Measurements from ENCODE around the gene ATP8B4. TPM values are rescaled to one million over a fixed set of nuclear protein-coding genes. Genes with fewer than 3 reads are reported as not detected.
"Not testable (repeated sequence)": the region's sequence is repeated elsewhere in the genome, so short reads cannot be mapped to it uniquely, and the experiment has no call there.

ATP8B4 gene
- polyA plus RNA-seq, 4 donors = 2.5 to 3.9 (median 3.5) TPM

DNA sequence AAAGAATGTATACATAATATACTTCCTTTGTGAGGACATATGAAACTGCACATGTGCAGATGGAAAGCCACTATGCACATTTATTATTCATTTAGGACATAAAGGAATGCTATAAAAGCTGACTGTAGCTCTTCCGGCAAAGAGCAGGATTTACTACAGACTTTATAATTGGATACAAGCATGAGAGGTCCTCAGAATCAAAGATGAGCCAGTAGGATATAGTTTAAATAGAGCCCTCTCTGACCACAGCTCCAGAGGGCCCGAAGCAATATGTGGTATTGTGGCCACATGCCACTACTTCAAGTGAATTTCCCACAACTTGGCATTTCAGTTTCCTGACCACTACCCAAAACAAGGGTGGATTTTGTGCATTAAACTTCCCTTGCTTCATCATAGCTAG is 140.9 kb downstream of the ATP8B4 start:
- DNase-seq (ENCODE audit: low read depth in 4 of 4, low spot score in 3 of 4) = no peak

DNA sequence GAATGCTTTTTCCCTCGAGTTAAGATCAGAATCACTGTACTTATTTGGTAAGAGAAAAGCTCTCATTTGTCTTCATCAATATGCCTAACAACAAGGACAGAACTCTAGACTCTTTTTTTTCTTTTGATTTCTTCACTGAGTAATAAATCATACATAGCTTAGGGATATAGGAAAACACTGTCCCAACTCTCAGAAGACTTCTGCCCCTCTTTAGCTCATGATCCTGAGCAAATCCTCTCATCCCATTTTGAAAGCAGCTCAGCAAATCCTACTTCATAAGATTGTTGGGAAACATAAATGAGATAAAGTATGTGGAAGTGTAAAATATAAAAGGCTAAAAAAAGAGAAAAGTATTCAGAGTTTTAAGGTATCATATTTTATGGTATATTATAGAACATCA is 141.7 kb downstream of the ATP8B4 start:
- DNase-seq (ENCODE audit: low read depth in 4 of 4, low spot score in 3 of 4) = no peak

DNA sequence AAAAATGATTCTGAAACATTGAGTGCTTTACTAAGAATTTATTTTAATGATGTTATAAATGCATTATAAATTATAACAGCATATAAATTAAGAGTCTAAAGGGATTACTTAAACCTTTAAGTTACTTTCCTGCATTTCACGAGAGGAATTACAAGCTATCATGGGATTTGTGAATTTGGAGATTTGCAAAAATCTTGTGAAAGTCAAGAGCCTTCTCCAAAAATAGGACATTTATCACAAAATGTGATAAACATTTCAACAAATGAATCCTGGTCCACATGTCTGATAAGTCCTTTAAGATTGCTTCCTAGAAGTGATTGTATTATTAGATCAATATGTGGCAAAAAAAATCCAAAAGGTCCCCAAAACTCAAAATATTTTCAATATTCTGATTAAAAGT is 154.5 kb downstream of the ATP8B4 start:
- DNase-seq (ENCODE audit: low read depth in 4 of 4, low spot score in 3 of 4) = no peak

DNA sequence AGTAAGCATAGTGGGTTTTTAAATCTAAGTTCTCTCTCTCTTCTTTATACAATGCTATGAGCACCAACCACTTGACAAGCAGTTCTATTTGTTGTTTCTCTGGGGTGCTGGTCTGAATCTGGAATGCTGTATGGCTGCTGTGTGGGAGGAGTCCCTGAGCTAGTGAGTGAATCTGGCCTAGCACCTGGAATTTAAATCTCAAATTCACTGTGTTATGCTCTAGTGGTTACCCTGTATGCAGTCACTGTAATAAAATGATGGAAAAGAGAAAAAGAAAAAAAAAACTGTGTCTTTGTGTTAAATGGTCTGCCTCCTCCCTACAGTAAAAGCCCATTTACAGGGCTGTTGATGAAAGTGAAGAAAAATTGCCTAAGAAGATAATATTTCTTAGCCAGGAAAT is 155.0 kb downstream of the ATP8B4 start:
- peak; percentile 7 to 30 (median 12) for DNase-seq (ENCODE audit: low read depth in 4 of 4, low spot score in 3 of 4)

DNA sequence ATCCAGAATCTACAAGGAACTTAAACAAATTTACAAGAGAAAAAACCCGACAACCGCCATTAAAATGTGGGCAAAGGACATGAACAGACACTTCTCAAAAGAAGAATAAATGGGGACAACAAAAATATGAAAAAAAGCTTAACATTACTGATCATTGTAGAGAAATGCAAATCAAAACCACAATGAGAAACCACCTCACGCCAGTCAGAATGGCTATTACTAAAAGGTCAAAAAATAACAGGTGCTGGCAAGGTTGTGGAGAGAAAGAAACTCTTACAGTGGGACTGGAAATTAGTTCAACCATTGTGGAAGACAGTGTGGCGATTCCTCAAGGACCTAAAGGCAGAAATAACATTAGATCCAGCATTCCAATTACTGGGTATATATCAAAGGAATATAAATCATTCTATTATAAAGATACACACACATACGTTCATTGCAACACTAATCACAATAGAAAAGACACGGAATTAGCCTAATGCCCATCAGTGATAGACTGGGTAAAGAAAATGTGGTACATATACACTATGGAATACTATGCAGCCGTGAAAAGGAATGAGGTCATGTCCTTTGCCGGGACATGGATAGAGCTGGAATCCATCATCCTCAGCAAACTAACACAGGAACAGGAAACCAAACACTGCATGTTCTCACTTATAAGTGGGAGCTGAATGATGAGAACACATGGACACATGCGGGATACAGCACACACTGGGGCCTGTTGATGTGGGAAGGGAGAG is 155.8 kb downstream of the ATP8B4 start:
- DNase-seq (ENCODE audit: low read depth in 4 of 4, low spot score in 3 of 4) = not testable (repeated sequence)

DNA sequence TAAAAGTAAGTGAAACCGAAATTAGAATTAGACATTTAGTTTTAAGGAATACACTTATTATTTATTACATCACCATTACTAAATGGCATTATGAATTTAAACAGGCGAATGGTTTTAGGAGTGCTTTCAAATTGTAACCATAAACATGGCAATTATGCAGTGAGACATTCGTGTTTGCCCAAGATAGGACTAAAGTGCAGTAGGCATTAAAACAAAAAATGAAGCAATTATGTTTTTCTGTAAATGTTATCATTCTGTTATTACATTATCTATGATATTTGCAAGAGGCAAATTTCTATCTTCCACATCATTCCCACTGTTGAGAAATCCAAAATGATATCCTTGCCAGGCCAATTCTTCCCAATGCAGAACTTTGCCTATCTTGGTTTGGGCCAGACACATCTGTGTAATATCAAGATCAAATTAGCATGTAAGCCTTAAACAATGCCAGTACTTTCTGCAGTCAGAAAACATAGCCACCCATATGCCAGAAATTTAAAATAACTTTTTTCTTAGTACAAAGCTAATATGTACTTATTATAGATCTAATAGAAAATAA is 156.9 kb downstream of the ATP8B4 start:
- no peak for DNase-seq (ENCODE audit: low read depth in 4 of 4, low spot score in 3 of 4)

DNA sequence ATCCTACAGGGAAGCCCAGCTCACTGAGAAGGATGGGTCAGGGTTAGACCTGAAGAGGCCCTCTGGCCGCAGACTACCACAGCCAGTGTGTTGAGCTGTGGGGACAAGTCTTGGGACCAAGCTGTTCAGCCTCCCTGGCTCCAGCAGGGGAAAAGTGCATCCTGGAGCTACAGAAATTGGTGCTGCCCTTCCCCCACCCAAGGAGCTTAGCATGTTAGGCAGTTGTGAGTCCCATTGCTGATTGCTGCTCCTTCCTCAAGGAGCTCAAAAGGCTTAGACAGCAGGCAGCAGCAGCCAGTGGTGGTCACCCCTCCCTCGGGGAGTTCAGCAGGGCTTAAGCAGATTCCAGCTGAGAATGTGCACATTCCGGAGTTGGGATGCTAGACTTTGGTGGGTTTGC is 165.6 kb downstream of the ATP8B4 start:
- no peak for DNase-seq (ENCODE audit: low read depth in 4 of 4, low spot score in 3 of 4)

DNA sequence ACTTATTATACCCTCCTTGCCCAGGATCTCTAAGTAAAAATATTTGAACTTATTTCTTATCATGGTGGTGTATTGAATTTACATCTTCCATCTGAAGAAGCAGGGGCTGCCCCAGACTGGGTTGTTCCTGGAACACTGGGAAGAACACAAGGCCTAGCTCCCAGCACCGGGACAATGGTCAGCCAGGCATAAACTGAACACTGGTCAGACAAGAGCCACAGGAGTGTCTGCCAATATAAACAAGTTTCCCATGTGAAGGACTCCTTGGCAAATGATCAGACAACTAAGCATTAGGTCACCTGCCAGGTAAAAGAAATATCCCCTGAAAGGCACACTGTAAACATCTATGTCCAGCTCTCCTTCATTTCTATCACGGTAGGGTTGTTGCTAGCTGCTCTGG is 172.4 kb downstream of the ATP8B4 start:
- DNase-seq (ENCODE audit: low read depth in 4 of 4, low spot score in 3 of 4) = no peak

DNA sequence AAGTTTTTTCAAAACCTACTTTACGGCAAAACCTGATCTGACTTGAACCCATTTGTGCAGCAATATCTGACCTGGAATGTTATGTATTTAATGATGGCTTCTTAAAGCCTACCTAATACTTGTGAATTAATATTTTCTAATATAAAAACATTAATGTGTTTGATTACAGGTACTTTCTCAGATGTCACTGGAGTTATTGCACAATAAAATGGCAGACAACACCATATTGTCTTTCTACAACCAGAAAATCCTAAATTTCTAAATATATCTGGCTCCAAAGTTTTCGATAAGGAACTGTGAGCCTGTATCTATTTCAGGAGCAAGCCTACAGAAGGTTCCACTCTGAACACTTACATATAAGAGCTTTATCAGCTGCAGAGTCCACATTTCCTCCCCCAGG is 184.5 kb downstream of the ATP8B4 start:
- DNase-seq (ENCODE audit: low read depth in 4 of 4, low spot score in 3 of 4) = no peak

DNA sequence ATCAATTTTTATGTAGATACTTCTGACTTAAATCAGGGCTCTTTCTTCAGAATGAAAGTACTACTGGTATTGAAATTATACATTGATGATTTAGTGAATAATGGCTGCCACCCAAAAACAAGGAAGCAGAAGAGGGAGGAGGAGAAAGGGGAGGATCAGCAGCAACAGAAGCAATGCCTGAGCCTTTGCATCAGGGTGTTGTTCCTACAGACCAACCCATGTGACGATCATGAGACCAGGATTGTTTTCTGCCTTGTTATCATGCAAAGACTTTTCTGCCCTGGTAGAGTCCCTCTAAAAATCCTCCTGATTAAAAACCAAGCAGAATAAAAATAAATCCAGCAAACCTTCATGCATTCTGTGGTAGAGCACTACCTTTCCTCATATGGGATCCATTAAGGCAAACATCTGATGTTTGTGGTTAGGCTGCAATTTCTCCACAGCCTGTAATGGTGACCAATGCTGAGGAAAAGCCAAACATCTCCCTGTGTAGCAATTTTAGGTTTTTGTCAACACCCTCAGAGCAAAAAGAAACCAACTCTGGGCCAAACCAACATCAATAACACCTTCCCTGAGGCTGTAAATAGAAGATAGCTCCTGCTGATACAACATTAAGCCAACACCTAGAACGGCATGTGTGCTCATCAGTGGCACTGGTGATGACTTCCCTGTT is 191.7 kb downstream of the ATP8B4 start:
- no peak for DNase-seq (ENCODE audit: low read depth in 4 of 4, low spot score in 3 of 4)

DNA sequence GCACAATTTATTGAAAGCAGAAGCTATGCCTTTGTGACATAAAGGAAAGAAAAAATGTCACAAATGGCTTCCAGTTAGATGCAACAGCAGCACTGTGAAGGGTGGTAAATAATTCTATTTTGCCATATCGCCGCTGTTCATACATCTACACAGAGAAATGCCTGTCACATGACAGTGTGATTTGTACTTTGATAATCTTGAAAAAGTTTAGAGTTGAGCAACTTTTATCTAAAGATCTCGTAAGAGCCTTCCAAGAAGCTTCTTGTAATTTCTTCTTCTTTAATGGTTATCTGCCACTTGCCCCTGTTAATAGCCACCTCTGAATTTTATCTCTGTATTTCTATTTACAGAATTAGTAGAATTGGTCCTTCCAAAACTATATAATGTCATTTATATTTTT is 192.3 kb downstream of the ATP8B4 start:
- DNase-seq (ENCODE audit: low read depth in 4 of 4, low spot score in 3 of 4) = no peak

DNA sequence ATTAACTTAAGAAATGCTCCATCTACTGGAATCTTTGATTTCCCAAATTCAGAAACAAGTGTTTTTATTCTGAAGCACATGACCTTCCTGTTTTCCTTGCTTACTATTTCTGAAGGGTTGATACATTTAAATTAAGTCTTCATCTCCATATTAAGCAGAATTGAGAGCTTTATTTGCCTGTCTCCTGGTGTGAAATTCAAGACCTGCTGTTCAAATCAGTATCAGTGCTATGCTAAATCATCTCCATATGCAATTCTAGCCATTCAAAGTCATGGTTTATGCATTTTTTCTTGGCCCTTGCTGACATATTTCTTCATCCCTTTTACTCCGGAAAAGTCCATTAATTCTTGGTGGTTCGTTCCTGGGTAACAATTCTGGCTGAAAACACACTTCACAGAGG is 195.4 kb downstream of the ATP8B4 start:
- DNase-seq (ENCODE audit: low read depth in 4 of 4, low spot score in 3 of 4) = no peak

DNA sequence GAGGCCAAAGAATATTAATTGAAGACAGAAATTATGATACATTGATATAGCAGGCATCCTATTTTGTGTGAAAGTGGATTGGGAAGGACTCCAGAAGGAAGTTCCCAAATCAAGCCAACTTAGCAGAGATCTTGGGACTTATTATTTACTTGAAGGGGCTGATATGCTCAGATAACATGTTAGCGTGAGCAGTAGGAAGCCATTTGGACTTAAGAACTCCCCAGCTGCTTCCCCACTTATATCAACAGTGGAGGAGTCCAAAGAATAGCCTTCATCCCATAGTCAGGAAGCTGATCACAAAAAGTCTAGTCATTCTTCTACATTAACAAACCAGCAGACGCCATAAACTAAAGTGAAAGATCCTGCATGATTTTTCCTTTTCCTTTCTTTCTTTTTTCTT is 200.0 kb downstream of the ATP8B4 start:
- DNase-seq (ENCODE audit: low read depth in 4 of 4, low spot score in 3 of 4) = no peak

DNA sequence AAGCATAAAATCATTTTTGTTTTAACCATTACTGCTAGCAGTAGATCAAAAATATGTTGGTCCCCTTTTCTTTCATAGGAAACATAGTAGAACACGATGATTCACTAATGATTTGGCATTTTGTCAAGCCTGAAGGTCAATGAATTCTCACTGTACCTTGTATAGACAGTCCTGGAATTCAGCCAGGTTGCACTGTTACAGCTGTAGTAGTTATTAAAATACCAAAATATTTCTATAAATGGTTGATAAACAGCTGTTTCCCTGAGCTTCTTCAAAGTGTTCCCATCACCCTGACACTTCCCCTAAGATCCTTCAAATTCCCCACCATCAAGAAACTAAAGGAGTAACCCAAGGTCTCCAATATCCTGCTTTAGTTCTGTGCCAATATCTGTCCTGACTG is 200.9 kb downstream of the ATP8B4 start:
- no peak for DNase-seq (ENCODE audit: low read depth in 4 of 4, low spot score in 3 of 4)

DNA sequence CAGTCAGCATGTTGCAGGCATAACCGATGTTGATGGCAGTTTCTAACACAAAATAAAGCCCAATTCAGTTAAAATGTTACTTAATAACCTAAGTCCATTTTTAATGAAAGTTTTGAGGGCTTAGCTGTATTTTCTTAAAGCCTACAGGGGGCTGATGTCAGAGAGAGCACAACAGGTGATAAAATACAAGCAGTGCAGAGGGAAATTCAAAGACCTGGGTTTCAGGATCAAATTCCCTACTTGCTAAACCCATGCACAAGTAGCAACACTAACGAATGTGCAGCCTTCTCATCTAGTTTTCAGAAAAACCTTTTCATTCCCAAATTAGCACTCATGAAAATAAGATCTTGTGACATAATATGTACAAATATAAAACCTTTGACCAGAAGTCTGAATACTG is 202.0 kb downstream of the ATP8B4 start:
- DNase-seq (ENCODE audit: low read depth in 4 of 4, low spot score in 3 of 4) = no peak

DNA sequence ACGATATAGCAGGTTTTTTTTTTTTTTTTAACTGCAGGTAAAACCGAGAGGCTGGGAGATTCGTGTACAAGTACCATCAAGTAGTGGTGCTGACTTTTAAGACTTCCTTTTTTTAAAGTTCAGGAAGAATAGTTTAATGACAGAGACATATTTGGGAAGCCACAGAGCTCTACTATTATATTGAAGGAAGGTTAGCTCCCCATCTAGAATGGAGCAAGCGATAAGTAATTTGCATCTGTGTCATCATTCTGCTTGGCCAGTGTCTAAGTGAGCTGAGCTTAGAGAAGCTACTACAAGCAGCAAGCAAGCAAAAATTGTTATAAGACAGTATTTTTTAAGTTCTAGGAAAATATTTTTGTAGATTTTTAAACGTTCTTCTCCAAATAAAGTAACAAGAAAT is 203.2 kb downstream of the ATP8B4 start:
- DNase-seq (ENCODE audit: low read depth in 4 of 4, low spot score in 3 of 4) = no peak

DNA sequence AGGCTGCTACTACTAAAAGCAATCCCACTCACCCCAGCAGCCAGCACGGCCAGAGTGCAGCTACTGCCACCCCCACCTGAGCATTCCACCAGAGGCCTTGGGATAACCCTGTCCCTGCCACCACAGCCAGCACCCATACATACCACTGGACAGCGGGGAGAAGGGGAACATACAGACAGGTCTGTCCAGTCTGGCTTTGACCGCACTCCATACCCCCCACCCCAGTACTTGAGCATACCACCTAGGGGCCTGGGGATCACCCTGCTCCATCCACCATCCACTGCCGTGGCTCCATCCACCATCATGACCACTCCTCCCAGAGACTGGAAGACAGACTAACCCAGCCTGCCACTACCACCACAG is 210.1 kb downstream of the ATP8B4 start:
- no peak for DNase-seq (ENCODE audit: low read depth in 4 of 4, low spot score in 3 of 4)

DNA sequence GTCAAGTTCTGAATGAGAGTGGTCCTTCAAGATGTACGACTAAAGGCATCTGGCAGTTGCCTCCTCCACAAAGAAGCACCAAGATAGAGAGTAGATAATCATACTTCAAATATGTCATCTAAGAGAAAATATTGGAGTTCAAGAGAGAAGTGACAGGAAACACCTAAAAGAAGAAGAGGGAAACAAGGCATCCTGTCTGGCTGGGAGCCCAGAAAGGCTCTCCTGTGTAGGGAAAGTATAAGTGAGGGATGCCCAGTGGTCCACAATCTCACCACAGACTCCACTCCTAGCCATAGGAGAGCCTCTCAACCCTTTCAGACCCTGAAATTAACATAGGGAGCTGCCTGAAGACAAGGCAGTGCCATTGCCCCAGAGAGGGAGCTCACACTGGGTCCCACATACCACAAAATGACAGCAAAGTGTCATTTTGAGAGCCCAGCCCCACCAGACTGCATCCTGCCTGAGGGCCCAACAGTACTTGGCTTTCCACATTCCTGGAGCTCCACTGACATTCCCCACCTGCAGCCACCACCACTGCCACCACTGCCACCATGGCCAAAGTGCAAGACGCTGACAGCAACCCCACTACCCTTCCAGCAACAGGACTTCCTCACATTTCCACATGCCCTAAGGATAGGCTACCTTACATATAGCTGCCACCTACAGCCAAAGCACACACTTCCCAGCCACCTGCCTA is 210.6 kb downstream of the ATP8B4 start:
- no peak for DNase-seq (ENCODE audit: low read depth in 4 of 4, low spot score in 3 of 4)

DNA sequence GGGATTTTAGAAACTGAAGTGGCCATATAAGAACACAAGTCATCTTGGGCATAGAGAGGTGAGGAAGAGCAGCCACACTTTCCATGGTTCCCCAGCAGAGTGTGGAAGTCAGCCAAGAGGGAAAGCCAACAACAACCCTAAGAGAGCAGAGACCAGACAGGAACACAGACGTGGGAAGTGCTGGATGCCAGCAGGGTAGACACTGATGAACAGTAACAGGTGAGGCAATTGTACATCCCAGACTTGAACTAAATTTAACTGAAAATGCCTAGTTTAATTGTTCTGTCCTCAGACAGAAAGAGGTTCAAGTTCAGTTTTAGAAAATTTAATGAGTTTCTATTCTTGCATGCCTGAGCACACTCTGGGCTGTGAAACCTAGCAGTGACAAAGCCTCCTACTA is 212.1 kb downstream of the ATP8B4 start:
- DNase-seq (ENCODE audit: low read depth in 4 of 4, low spot score in 3 of 4) = no peak

DNA sequence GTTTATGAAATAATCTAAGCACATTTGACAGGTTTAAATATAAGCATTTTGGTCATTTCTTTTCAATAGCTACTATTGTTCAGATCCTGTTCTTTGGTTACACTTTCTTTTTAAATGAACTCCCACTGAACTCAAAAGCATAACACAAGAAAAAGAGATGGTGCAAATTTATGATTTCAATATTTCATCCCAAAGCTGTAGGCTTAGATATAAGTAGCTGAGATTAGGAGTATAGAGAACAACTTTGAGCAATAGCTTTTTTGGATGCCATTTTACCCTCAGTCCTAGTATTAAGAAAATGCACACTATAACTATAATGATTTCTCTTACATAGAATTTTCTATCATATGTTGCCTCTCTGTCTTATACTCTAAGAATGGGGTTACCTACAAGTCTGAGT is 213.8 kb downstream of the ATP8B4 start:
- no peak for DNase-seq (ENCODE audit: low read depth in 4 of 4, low spot score in 3 of 4)

DNA sequence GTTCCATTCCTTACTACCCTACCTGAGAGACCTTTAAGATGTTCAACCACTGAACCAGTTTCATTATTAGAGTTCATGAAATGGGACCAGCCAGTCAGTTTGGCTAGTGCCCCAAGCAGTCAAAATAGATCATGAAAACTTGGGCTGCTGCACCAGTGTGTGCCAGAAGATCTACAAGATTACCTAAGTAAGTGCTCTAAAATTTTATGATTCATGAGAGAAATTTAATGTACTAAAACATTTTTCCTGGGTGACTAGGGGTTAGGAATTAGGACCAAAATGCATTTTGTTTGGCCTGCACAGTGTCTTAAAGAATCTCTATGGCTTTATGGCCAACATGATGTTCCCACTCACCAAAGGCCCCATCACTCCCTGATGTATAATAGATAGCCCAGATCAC is 214.7 kb downstream of the ATP8B4 start:
- DNase-seq (ENCODE audit: low read depth in 4 of 4, low spot score in 3 of 4) = no peak
